Stimulated activated CD4-positive, alpha-beta T cell treated with anti-CD3 and anti-CD28 coated beads, Interleukin-4, amount 100 ng/mL, for 1 hour (primary cell): ENCODE results near the gene ZNG1A.
"Not testable (repeated sequence)": the region's sequence is repeated elsewhere in the genome, so short reads cannot be mapped to it uniquely, and the experiment has no call there.

Experiments used
- DNase-seq: peaks from one replicate; pipeline ENCODE4 v3.0.0-alpha.2; 2020

Gene ZNG1A

GRCh38 chr9:169757-170156 is 9.1 kb downstream of the ZNG1A start:
- not testable (repeated sequence) for DNase-seq

DNA sequence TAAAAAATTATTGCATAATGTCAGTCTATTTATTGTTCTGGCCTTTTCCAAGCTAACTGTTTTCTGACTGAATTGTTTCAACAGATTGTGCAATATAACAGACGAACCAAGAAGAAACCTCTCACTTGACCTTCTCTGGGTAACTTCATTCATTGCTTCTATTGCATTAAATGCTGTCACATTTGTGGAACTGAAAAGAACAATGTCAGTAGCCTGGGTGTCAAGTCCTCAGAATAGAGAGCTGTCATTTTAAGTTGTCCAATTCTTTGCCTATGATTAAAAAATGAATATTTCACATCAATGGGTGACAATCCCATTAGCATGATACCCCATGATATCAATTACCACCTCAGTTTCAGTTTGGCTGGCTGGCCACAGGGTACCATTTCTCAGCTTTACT is 19.0 kb downstream of the ZNG1A start:
- not testable (repeated sequence) for DNase-seq

- not testable (repeated sequence) for DNase-seq
These were observed 27.7 kb downstream of the ZNG1A start for GRCh38 chr9:151173-151572.

GRCh38 chr9:139880-140279 is 39.0 kb downstream of the ZNG1A start:
- DNase-seq = not testable (repeated sequence)

DNA sequence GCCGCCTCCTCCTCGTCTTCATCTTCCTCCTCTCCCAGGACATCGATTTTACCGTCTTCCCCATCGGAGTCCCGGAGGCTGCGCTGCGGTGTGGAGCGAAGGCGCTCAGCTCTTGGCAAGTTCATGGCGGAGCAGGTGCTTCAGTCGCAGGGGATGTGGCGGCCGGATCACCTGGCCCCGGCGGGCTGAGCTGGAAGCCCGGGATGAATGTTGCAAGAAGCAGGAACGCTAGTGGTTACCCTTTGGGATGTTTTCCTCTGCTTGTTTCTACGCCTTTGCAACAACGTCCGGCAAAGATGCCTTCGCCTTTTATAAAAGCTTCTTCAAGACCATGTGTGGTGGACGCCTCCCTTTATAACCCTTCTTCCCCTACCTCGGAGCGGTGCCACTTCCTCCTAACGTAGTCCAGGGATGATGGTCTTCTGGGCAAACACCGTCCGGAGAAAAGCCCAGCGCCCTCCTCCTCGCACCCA is 60.8 kb downstream of the ZNG1A start, which contains the start of gene FOXD4:
TSS of gene FOXD4 (minus strand) at position 423 of the 473 bp plus-strand sequence. CDS start at position 125, 298 bp downstream.
- not testable (repeated sequence) for DNase-seq

DNA sequence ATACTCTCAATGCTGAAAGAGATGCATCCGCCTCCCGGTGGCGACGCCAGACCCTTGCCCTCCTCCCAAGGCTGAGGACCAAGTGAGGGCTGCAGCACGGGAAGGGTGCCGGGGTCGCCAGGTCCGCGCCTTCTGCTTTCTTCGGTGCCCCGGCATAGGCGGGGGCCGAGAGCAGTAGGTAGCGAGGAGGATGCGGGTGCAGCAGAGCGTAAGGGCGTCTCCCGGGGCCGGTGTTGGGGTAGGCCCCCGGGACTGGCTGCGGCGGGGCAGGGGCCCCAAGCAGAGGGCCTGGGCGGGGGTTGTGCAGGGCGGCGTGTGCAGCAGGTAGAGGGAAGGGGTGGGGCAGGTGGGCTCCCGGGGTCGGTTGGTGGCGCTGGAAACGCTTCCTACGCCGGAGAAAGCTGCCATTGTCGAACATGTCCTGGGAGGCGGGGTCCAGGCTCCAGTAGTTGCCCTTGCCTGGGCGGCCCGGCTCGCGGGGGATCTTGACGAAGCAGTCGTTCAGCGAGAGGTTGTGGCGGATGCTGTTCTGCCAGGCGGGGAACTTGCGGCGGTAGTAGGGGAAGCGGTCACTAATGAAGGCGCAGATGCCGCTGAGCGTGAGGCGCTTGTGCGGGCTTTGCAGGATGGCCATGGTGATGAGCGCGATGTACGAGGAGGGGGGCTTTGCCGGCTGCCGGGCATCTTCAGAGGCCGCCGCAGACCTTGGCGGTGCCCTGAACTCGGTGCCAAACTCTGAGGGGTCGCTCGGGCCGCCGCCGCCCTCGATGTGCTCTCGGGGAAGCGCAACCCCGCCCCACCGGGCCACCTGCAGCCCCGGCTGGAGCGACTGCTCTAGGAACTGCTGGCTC is 61.5 kb downstream of the ZNG1A start:
- peak; percentile 17 for DNase-seq

DNA sequence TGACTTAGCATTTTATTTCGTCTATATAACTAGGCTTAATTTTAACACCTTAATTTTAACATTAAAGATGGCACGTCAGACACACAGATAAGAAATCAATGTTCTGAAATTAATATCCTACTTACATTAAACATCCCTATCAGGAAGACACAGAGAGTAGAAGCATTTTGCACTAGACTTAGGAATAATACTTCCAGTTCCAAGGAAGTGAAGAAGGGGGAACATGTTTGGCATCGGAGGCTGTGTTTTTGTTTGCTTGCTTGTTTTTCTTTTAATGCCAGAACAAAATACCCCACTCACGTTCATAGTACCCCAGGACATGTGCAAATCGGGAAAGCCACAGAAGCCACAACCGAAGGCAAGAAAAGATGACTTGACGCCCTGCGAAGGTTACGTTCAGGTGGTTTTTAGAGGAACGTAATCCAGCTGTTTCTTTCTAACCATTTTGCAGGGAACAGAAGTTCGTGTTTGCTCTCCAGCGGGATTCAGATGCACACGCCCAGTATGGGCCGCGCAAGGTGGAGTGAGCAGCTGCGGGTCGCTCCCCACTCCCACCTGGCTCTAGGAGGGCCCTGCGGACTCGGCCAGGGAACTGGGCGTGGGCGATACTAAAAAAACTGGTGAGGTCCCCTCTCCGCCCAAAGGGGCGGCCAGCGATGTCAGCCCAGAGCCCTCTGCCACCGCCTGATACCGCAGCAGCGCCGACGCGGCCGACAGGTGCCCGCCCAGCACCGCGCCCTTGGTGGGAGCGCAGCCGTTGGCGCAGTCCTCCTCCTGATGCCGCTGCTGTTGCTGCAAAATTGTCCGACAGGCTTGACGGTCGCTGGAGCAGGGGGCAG is 62.4 kb downstream of the ZNG1A start:
- DNase-seq = not testable (repeated sequence)

DNA sequence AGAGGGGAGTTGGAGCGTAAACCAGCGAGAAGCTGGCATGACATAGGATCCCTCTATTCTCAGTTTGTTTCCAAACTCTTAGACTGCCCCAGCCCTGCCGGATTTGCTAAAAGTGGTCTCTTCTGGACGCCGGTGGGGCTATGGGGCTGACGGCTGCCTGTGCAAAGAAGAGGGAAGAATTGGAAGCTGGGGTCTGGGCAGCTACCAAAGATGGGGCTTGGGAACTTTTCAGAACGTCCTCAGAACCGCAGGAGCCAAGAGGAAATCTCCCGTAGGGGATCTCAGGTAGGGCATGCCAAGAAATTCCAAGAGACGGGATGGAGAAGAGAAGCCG is 63.8 kb downstream of the ZNG1A start:
- peak; percentile 10 for DNase-seq

DNA sequence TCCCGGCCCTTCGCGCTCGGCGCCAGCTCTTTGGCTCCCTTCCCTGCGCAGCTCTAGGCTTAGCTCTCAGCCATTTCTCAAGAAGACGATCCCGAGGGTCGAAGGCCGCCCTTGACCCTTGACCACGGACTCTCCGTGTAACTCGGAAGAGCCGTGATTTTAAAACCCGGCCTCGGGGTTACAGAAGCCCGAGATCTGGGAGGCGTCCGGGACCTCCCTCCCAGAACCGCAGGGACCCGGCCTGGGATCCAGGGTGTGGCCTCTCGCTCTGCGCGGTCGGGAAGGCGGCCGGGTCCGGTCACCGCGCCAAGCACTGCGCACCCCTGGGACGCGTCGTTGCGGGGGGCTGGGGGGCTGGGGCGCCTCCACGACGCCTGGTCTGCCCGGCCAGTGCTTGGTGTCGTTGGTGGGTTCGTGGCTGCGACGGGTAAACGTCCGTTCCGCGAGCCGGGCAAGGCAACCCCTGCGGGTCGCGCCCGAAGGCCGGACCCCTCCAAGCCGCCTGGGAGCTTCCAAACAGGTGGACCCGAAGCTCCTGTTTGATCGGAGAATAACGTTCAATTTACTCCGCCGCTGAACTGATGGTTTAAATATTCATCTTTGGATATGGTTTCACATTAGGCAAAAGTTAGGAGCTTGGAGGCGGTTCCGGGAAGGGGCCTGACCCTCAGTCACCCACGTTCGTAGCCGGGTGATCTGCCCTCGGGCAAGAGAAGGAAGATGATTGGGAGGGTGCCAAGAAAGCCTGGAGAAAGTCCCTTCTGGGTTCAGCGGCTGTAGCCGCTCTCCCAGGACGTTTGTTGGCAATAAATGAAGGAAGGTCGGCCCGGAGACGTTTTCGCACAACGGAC is 64.4 kb downstream of the ZNG1A start:
- DNase-seq = peak; percentile 4

DNA sequence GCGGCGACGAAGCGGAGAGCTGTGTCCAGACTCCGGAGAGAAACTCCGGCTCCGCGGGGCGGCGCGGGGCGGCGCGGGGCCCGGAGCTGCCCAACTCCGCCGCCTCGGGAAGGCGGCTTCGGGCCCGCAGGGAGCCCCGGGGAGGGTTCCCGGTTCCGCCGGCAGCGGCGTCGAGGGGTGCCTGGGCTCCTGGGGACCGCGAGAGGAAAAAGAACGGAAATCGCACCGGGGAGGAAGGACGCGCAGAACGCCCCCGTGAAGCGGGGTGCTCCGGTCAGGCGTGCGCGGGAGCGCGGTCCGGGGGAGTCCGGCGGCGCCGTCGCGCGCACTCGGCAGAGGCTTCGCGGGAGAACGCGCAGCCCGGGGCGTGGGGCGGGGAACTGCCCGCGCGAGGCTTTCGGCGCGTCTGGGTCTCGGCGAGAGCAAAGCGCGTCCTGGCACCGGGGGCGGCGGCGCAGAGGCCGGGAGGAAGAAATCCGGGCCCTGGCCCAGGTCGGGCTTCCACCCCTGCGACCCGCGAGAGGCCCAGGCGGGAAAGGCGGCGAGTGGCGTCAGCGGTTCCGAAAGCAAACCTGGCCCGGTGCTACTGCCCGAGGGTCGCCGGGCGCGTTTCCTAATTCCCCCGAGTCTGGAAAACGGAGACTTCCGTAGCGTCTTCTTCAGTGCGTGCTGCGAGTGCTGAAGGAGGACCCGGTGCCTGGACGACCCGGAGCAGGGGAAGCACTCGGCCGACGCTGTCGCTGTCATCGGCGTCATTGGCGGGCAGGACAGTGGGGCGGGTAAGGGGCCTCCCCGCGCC is 65.2 kb downstream of the ZNG1A start:
- DNase-seq = peak; percentile 35

DNA sequence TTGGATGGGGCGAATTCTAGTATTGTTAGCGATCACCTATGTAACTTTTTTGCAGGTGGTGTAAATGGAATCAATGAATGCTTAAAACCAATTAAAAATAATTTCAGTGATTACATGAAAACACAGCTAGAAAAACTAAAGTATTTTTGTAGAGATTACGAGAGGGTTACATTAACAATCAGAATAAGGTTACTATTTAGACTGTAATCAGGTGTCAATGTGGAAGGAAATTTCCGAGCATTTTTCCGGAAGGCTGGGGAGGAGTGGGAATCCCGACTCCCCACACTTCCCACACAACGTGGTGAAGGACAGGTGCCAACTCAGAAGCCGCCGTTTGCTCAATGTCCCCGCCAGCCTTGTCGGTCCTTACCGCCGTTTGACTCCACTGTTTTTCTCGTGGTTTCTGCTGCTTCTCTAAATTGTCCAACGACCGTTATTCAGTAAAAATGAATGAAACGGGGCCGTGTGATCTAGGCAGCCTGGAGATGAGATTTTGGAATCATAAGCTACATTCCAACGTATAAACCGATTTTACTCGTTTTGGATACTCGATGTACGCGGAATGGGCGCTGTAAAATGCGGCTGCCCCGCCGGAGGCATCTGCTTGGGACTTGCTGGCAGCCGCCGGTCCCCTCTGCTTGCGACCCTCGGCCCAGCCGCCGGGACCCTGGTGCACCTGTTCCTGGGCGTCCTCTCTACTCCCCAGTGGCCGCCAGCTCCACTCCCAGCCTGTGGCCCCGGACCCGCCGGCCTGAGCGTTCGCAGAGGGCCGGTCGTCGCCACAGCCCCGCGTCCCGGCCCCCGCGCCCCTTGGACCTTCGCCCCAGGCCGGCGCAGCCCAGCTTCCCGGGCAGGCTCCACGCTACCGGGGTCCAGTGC is 66.0 kb downstream of the ZNG1A start:
- not testable (repeated sequence) for DNase-seq

- not testable (repeated sequence) for DNase-seq
These were observed 68.2 kb downstream of the ZNG1A start for GRCh38 chr9:110672-111071.

- DNase-seq = not testable (repeated sequence)
These were observed 69.3 kb downstream of the ZNG1A start for GRCh38 chr9:109540-109939.

GRCh38 chr9:108742-109495 is 69.9 kb downstream of the ZNG1A start:
- not testable (repeated sequence) for DNase-seq

GRCh38 chr9:105991-106390 is 72.9 kb downstream of the ZNG1A start:
- DNase-seq = not testable (repeated sequence)

DNA sequence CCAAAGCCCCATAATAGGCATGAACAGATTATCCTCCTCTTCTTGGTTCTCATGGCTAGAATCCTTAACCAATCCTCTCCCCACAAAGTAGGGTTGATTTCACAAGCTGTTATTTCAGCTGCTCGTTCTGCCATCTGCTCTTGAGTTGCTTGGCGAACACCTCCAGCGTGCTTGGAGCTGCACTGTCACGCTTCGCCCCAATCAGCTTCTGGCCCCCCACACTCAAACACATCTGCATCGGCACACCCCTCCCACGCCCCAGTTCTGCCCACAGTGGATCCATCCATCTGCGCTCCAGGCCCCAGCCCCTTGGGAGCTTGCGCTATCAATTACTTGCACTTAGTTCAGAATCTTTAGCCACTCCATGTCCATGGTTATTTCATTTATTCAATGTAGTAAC is 78.4 kb downstream of the ZNG1A start:
- not testable (repeated sequence) for DNase-seq

DNA sequence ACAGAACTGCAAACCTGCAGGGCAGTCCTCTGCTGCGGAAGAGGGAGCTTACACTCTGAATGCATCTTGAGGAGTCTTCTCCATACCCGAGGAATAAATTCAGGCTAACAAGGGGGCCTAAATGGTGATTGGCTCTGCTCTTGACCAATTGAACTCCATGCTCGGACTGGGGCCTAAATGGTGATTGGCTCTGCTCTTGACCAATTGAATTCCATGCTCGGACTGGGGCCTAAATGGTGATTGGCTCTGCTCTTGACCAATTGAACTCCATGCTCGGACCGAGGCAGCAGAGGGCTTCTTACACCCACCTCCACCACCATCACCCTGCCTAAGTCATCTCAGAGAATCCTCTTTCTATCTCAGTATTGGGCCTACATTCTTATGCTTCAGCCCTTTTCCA is 79.0 kb downstream of the ZNG1A start:
- DNase-seq = not testable (repeated sequence)

DNA sequence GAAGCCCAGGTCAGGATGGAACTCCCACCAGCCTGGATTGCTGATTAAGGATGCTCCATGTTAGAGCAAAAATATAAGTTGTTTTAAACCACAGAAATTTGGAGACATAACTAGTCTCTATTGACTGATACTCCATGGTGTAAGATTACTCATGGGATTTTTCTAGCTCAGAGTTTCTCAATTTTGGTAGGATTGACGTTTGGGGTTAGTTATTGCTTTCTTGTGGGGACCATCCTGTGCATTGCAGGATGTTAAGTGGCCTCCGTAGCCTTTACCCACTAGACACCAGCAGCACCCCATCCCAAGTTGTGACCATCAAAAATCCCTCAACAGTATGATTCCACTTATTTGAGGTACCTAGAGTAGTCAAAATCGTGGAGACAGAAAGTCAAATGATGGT is 80.1 kb downstream of the ZNG1A start:
- not testable (repeated sequence) for DNase-seq

- not testable (repeated sequence) for DNase-seq
These were observed 83.9 kb downstream of the ZNG1A start for GRCh38 chr9:94992-95391.

DNA sequence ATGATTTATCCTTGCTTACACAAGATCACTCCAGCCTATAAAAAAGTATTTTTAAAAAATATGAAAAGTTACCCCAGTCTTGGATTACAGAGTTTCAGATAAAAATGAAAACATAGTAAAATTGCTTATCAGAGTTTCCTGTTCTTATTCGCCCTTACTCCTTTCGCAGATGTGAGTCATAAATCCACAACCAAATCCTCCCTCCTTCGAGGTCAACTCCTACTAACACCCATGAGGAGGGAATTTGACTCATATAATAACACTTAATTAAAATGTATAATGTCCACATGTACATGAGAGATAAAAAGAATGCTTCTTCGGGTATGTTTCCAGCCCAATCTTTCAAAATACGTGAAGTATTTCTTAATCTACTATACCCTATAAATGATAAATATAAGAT is 84.5 kb downstream of the ZNG1A start:
- not testable (repeated sequence) for DNase-seq
